ENCODE measurements around the gene SLX4IP.

Gene SLX4IP

DNA sequence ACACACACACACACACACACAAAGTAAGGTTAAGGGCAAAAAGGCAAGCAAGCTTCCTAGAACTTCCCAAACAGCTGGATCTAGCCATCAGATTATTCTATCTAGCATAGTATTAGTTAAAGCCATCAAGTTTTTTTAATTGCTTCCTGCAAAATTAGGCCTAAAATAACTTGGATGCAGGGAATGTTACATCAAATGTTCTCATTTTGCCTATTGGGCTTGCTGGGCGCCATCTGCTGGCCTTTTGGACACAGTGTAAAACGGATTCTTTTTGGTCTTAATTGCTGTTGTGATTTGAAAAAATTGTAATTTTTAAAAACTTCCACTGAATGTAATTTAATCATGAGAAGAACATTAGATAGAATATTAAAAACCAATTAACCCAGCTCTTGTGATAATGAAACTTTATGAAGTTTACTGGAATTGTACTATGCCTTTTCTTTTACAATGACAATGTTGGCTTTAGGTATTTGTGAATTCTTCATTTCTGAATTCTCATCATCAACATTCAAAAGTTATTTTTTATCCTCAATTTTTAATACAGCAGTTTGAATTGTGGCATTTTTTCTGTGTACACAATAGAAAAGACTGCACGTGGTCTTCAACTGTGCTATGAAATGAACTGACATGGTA is 7.9 kb upstream of the SLX4IP start:
- in situ Hi-C loops (cut with MboI; ENCODE audit: low sequenced_read_pairs), result no loop called here

DNA sequence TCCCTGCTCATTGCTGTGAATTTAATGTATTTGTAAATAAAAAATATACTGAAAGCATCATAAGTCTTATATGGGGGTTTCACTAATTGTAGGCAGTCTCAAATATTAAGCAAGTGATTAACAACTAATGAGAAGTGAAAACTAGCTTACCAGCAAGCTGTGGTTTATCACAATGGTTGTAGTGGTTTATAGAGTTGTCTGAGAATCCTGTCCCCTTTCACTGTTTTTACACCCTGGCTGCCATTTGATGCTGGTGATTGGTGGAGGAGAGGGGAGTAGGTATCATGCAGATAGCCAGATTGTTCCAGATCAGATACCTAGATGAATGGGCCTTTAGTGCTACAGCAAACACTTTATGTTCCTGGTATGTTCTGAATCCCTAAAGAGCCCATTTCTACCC is 7.1 kb upstream of the SLX4IP start:
- in situ Hi-C loops (cut with MboI; ENCODE audit: low sequenced_read_pairs), result no loop called here

DNA sequence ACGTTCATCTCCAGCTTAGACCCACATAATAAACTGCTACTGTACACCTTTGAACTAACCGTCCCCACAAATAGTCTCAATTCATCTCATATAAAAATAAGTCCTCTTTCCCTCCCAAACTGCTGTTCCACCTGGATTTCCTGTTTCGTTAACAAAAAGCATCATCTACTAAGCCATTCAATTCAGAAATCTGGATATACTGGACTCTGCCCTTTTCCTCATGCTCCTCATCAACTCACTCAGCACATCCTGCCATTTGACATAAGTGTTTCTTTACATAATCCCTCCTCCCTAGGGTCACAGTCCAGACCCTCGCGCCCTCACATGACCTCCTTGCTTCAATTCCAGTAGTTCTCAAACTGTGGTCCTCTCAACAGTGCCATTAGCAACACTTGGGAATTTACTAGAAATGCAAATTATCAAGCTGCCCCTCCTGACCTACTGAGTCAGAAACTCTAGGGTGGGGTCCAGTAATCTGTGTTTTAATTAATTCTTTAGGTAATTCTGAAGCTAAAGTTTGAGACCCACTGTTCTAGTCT is 5.6 kb upstream of the SLX4IP start:
- in situ Hi-C loops (cut with MboI; ENCODE audit: low sequenced_read_pairs), result no loop called here

DNA sequence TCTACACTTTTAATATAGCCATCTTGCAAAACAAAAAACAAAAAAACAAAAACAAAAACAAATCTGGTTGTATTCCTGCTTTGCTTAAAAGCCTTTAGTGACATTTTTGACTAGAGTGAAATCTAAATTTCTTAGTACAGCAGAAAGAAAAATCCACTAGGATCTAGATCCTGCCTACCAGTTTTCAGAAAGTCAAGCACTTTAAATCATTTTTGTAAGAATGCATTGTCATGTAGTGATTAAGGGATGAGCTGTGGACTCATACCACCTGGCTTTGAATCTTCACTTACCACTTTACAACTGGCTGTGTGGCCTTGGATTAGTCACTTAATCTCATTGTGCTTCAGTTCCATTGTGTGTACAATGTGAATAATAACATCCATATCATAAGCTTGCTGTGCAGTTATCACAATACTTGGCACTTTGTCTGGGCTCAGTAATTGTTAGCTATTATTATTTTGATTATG is 5.1 kb upstream of the SLX4IP start:
- in situ Hi-C loops (cut with MboI; ENCODE audit: low sequenced_read_pairs), result no loop called here

DNA sequence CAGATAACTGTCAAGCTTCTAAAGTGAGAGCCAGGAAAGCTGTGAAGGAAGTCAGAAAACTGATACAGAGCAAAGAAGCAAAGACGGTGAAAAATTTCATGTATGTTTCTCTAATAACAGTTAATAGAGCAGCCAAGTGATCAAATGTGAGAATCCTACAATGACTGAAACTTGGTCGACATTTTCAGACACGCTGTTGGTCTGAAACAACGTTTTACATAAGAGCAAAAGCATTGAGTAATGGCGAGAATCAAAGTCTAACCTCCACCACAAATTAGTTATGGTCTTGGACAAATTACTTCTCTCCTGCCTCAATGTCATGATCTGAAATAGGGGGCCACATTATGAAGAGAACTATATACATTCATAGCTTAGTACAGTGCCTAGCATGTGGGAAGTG is 4.4 kb upstream of the SLX4IP start:
- in situ Hi-C loops (cut with MboI; ENCODE audit: low sequenced_read_pairs), result no loop called here

DNA sequence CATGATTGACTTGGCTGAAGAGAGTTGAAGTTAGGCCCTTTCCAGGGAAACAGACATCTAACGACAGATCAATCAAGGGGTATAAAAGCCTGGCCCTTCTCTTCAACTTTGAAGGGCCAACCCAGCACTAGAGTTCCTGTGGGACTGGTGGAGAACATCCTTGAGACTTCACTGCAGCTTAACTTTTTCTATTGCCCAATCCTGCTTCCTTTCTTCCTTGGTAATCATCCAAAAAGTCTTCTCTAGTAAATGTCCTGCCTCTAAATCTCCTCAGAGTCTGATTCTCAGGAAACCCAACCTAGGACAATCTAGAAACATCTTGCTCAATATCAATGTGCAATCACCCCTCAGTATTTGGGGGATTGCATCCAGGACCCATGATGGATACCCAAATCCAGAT is 3.0 kb upstream of the SLX4IP start:
- in situ Hi-C loops (cut with MboI; ENCODE audit: low sequenced_read_pairs), result no loop called here

DNA sequence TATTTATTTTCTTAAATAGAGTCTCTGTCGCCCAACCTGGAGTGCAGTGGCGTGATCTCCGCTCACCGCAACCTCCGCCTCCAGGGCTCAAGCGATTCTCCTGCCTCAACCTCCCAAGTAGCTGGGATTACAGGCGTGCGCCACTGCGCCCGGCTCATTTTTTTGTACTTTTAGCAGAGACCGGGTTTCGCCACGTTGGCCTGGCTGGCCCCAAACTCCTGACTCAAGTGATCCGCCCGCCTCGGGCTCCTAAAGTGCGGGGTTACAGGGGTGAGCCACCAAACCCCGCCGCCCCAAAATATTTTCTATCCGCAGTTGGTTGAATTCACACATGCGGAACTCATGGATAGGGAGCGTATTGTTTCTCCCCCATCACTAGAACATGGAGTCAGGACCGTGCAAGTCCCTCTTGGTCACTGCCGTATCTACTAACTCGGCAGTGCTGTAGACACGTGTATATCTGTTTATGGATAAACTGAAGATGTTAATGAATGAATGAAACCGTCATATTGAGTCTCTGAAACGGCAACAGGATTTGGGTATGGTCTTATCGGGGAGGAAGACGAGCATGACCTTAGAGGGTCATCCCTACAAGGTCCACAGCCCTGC is 2.0 kb upstream of the SLX4IP start:
- in situ Hi-C loops (cut with MboI; ENCODE audit: low sequenced_read_pairs), result no loop called here

DNA sequence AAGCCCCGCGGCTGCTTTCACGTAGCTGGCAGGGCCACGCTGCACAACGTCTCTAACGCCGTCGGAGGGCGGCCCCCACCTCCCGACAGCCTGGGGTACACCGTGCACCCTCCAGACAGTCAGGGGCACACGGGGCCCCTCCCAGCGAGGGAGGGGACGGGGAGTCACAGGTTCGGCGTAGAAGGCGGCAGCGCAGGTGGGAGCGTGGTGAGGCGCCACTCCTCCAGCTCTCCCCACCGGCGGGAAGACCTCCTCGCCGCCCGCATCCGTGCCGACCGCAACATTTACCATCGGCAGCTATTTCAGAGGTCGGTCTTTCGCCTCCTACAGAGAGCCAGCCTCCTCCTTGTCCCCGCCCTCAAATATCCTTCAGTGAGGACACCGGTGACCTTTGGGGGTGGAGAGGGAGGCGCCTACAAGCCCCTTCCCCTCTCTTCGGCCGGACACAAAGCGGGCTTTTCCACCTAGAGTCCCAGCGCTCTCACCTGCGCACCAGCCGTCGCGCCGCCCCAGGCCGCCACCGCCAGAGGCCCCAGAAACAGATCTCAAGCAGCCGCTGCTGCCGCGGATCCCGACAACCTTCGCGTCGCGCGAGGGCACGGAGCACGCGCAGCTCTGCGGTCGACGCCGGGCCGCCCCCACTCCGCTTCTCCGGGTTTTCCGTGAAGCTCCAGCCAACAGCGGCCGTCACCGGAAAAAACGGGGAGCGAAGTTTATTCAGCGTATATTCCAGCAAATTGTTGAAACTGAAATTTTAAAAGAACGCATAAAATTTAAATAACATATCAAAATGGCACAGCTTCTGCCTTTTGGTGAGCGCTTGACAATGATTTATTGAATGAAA is 1.3 kb upstream of the SLX4IP start, which contains the start of gene MKKS:
MKKS (minus strand) TSS at position 600 of the 844 bp plus-strand sequence. CDS start 20,708 bp downstream, outside the sequence.
- in situ Hi-C loops (cut with MboI; ENCODE audit: low sequenced_read_pairs), result no loop called here

DNA sequence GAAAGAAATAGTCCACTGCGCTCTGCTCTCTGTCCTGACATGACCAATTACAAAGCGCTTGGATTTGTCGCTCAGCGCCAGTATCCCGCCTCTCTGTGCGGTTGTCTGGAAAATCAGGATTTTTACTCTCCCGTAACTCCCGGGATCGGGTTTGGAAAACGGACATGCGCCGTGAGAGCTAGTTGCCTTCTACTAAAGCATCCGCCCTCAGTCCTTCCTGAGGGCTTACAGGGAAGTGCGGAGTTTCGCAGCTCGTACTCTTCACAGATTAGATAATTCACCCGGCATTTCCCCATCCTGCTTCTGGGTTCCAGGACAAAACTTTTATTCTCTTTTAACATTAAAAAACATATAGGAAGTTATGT is 656 bp upstream of the SLX4IP start:
- in situ Hi-C loops (cut with MboI; ENCODE audit: low sequenced_read_pairs), result no loop called here

DNA sequence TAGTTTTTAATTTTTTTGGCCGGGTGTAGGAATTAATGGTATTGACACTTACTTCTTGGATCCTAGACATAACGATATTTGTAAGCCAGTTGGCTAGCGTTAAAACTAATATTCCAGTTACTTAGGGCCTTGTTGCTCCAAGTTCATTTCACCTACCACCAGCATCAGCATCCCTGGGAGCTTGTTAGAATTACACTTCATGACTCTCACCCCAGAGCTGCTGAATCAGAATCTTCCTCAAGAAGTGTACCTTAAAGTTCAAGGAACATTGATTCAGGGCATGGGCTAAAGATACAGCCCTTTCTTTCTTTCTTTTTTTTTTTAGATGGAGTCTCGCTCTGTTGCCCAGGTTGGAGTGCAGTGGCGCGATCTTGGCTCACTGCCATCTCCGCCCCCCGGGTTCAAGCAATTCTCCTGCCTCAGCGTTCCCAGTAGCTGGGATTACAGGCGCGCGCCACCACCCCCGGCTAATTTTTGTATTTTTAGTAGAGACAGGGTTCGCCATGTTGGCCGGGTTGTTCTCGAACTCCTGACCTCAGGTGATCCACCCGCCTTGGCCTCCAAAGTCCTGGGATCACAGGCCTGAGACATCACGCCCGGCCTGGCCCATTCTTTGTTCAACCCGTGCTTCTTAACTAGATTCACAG is 1.1 kb downstream of the SLX4IP start:
- in situ Hi-C loops (cut with MboI; ENCODE audit: low sequenced_read_pairs), result no loop called here

DNA sequence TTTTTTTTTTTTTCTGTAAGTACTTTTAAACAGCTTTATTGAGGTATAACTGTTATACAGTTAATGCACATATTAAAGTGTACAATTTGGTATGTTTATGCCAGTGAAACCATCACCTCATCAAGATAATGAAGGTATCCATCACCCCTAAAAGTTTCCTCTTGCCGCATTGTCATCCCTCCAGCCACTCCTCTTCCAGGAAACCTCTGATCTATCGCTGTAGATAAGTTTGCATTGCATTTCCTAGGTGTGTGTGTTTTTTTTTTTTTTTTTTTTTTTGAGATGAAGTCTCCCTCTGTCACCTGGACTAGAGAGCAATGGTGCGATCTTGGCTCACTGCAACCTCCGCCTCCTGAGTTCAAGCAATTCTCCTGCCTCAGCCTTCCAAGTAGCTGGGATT is 3.1 kb downstream of the SLX4IP start:
- in situ Hi-C loops (cut with MboI; ENCODE audit: low sequenced_read_pairs), result no loop called here

DNA sequence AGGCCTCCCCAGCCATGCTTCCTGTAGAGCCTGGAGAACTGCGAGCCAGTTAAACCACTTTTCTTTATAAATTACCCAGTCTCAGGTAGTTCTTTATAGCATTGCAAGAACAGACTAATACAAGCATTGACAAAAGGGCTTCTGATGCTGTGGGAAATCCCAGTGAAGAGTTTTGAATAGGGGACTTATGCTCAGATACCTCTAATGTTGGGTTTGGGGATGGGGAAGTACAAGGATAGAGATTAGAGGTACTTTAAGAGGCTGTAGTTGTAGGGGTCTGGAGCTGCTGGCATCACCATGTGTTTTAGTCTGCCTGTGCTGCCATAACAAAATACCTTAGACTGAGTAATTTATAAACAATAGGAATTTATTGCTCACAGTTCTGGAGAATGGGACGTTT is 8.8 kb downstream of the SLX4IP start:
- in situ Hi-C loops (cut with MboI; ENCODE audit: low sequenced_read_pairs), result no loop called here

DNA sequence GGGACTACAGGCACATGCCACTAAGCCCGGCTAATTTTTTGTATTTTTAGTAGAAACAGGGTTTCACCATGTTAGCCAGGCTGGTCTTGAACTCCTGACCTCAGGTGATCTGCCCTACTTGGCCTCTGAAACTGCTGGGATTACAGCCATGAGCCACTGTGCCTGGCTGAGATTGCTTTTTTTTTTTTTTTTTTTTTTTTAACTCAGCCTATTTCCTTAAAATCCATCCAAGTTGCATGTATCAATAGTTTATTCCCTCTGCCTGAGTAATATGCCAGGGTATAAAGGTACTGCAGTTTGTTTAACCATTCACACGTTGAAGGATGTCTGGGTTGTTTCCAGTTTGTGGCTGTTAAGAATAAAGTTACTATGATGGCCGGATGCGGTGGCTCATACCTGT is 10.7 kb downstream of the SLX4IP start:
- in situ Hi-C loops (cut with MboI; ENCODE audit: low sequenced_read_pairs), result no loop called here

DNA sequence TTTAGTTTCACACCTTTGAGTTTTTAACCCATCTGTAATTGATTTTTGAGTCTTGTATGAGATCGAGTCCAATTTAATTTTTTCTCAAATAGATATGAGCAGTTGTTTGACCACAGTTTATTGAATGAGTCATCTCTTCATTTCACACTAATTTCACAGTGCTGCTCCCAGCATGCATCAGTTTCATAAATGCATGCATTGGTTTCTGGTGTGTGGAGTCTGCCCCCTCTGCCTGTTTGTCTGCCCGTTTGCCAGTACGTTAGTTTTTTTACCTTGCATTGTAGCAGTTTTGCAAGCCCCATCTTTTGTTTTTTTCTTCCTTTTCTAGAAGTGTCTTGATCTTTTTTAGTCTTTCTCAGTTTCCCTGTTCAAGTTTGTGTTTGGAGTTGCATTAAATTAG is 11.9 kb downstream of the SLX4IP start:
- in situ Hi-C loops (cut with MboI; ENCODE audit: low sequenced_read_pairs), result no loop called here

DNA sequence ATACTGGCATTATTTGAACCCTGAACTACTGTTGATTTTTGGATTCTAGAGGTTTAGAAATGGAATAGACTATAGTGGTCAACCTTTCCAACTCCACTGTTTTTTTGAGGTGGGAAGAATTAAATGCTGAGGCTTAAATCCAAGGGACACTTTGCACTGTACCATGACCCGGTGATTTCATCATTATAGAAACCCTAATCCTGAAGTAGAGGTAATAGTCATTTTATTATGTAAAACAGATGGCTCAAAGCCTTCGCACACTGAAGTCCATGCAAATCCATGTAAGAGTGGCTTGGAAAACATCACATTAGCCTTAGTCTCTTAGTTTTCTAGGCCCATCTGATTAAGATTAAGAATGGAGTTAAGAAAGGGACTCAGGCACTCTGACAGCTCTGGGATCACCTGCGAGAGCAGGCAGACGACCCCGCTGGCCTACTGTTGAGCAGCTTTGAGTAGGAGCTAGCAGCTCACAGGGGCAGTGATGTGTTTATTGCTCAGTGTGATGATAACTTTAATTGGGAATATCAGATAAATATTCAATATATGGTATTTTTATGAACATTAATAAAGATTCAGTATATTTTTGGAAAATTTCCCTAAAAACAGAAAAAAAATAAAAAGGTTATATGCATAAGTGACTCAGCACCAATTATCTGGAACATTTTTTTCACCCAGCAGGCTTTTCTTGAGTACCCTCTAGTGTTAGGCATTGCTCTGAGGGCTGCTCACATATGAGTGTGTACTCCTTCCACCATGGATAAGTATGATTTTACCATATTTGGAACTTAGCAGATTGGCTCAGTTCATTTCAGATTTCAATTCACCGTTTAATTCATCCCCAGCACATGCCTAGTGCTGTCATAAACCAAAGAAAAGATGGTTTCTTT is 13.4 kb downstream of the SLX4IP start:
- in situ Hi-C loops (cut with MboI; ENCODE audit: low sequenced_read_pairs), result no loop called here

DNA sequence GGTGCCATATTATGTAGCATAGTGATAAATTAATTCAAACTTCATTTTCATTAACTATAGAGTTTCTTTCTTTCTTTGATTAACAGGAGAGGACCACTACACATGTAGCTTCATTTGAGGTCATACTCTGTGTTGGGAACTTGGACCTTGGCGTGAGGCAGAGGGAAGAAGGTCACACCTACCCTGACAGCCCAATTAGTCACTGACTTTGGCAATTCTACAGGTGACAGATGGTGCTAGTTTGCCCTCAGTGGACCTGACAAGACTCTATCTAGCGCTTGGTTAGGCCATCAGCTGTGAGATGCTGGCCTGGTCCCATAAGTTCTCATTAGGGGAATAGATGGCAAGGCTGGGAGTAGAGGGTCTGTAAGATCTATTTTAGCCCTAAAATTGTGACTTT is 14.2 kb downstream of the SLX4IP start:
- in situ Hi-C loops (cut with MboI; ENCODE audit: low sequenced_read_pairs), result no loop called here

DNA sequence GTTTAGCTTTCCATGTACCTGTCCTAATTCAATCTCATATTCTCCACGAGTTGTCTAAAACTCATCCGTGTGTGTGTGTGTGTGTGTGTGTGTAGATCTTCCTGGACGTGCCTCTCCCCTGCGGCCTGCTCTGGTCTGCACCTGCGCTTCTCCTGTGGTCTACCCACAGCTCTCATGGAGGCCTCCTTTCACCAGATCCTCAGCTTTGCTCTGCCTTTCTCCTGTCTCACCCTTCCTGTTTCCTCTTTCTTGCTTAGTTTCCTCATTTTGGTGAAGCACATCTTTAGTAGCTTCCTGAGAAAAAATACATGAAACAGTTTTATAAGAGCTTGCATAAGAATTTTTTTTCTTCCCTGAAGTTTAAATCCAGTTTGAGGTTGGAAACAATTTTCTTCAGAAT is 18.1 kb downstream of the SLX4IP start:
- in situ Hi-C loops (cut with MboI; ENCODE audit: low sequenced_read_pairs), result no loop called here

DNA sequence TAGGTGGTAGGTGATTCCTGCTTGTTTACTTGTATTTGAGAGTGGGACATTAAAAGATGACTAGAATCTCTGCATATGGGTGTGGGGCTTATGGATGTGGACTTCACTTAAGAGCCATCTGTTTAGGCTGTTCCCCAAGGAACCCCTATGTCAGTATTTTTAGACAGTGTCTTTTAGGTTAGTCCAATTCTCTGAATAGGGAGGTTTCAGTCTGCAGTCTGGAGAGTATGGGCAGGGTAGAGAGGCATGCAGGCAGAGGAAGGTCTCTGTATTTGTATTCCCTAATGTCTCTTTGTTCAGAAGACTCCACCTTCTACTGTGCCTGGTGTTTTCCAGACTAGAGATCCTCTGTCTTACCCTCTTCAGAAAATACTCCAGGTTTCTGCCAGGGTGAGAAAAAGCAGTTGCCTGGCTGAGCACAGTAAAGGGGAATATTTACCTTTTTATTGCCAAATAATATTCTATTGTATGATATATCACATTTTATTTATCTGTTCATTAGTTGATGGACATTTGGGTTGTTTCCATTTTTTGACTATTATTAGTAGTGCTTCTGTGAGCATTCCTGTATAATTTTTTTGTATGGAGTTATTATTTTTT is 19.1 kb downstream of the SLX4IP start:
- in situ Hi-C loops (cut with MboI; ENCODE audit: low sequenced_read_pairs), result no loop called here

DNA sequence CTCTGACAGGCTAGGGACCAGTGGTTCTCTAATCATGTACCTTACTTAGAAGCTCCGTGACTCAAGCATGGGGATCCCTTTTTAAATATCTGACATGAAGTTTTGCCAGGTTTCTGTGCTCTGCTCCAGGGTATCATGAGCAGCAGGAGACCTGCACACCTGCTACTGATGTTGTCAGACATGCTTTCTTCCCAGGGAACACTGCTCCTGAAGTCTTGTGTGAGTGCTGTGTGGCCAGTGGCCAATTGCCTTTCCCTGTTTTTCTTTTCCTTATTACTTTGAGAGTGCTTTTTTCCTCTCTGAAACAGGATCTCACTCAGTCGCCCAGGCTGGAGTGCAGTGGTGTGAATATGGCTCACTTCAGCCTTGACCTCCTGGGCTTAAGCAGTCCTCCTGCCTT is 26.4 kb downstream of the SLX4IP start:
- in situ Hi-C loops (cut with MboI; ENCODE audit: low sequenced_read_pairs), result no loop called here

DNA sequence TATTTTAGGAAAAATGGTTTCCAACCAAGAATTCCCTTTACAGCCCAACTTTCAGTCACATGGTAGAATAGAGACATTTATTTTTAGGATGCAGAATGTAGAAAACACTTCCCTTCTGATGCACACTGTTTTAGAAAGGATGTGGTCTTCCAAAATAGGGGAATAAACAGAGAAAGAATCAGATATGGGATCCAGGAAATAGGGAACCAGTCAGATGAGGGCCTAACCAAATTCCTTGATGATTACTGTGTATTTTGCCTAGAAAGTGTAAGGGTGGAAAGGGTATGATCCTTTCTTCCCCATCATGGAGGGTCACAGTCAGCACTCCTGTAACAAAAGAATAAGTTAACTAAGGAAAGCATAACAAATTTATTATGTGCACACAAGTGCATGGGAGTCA is 27.4 kb downstream of the SLX4IP start:
- in situ Hi-C loops (cut with MboI; ENCODE audit: low sequenced_read_pairs), result no loop called here

Measured in hTERT RPE-1 (cell line).